H1 (cell line): ENCODE data around the gene SIRT5. TPM values are rescaled to one million over a fixed set of nuclear protein-coding genes. Genes with fewer than 3 reads are reported as not detected.
A peak's percentile ranks its signal among the peaks of the same experiment; 100 is the strongest.

Experiments used
- CTCF ChIA-PET: fragments of 300-600 bp; sonication (Branson Sonifier 250); formaldehyde crosslinking; loops from one replicate; lab custom pipeline; 2021; ENCODE audit not compliant: partially characterized antibody; lab: Charles Lee
- POLR2A ChIA-PET: fragments of 300-600 bp; sonication (Branson Sonifier 250); formaldehyde crosslinking; loops from one replicate; lab custom pipeline; 2021; ENCODE audit warnings: inconsistent platforms; ENCODE audit not compliant: partially characterized antibody; lab: Charles Lee
- DNase-seq, 2 experiments: peaks; one replicate each; pipeline versions ENCODE4 v3.0.0 to v3.0.0-alpha.2; 2010 to 2022; ENCODE audit warnings: low spot score in 2 of 2, low read depth in 1 of 2, mixed read lengths in 1 of 2
- FAIRE-seq: peaks from 2 replicates; lab custom pipeline; 2011; peaks lifted over from hg19 to GRCh38; lab: Jason Lieb, UNC
- H2AFZ ChIP-seq: 2 replicates; pipeline ENCODE4 v1.8.1; 2012; ENCODE audit warnings: low read length, inconsistent platforms
- H2AK5ac ChIP-seq: 2 replicates; pipeline ENCODE4 v1.6.1; 2013; ENCODE audit warnings: low read depth, low read length
- H2BK120ac ChIP-seq: replicated peaks from 2 replicates; pipeline ENCODE3; 2013; ENCODE audit warnings: low read depth, low read length, inconsistent platforms
- H2BK12ac ChIP-seq: 2 replicates; pipeline ENCODE4 v1.6.1; 2013; ENCODE audit warnings: low read depth, low read length
- H2BK15ac ChIP-seq: 2 replicates; pipeline ENCODE4 v1.6.1; 2013; ENCODE audit warnings: low read length
- H2BK20ac ChIP-seq: 2 replicates; pipeline ENCODE4 v1.6.1; 2013; ENCODE audit warnings: low read length
- H2BK5ac ChIP-seq: 2 replicates; pipeline ENCODE4 v1.6.1; 2013; ENCODE audit warnings: low read depth, low read length
- H3K14ac ChIP-seq: 2 replicates; pipeline ENCODE4 v1.6.1; 2013; ENCODE audit warnings: inconsistent platforms; ENCODE audit not compliant: insufficient read length
- H3K18ac ChIP-seq: 2 replicates; pipeline ENCODE4 v1.6.1; 2013; ENCODE audit warnings: low read length; ENCODE audit errors: extremely low read depth
- H3K23ac ChIP-seq: 2 replicates; pipeline ENCODE4 v1.6.1; 2013; ENCODE audit warnings: inconsistent platforms; ENCODE audit not compliant: insufficient read length
- H3K23me2 ChIP-seq: 2 replicates; pipeline ENCODE4 v1.6.1; 2013; ENCODE audit warnings: low read depth, low read length
- H3K27ac ChIP-seq: 2 replicates; pipeline ENCODE4 v1.6.1; 2011; ENCODE audit warnings: low read depth, low read length, inconsistent platforms
- H3K27me3 ChIP-seq, 4 experiments: replicated peaks in 1 of 4; 1 replicate in 1 of 4; 2 replicates in 3 of 4; pipeline versions ENCODE4 v1.6.1 to v1.8.1; 2011 to 2013; ENCODE audit warnings: low read length in 3 of 4, mild to moderate bottlenecking in 3 of 4, inconsistent platforms in 2 of 4, mixed read lengths in 2 of 4, moderate library complexity in 1 of 4; ENCODE audit not compliant: control insufficient read depth in 3 of 4, insufficient read depth in 3 of 4; ENCODE audit errors: extremely low read depth in 1 of 4
- H3K36me3 ChIP-seq, 4 experiments: 2 replicates each; pipeline versions ENCODE4 v1.6.1 to v1.8.1; 2011 to 2013; ENCODE audit warnings: mild to moderate bottlenecking in 4 of 4, low read length in 3 of 4, moderate library complexity in 2 of 4, control low read depth in 1 of 4, inconsistent platforms in 1 of 4; ENCODE audit not compliant: insufficient read depth in 4 of 4, control insufficient read depth in 2 of 4
- H3K4ac ChIP-seq: replicated peaks from 2 replicates; pipeline ENCODE3; 2013; ENCODE audit warnings: low read length, low read depth, mixed read lengths, inconsistent platforms; ENCODE audit not compliant: insufficient read length
- H3K4me1 ChIP-seq, 4 experiments: replicated peaks in 1 of 4; 1 replicate in 1 of 4; 2 replicates in 3 of 4; pipeline versions ENCODE4 v1.6.1 to v1.8.1; 2011 to 2013; ENCODE audit warnings: low read length in 3 of 4, inconsistent platforms in 2 of 4, mixed read lengths in 1 of 4; ENCODE audit not compliant: insufficient read depth in 4 of 4, control insufficient read depth in 3 of 4
- H3K4me2 ChIP-seq, 2 experiments: 2 replicates each; pipeline versions ENCODE4 v1.6.1 to v1.8.1; 2011 to 2013; ENCODE audit warnings: low read depth in 2 of 2, low read length in 2 of 2, control low read depth in 1 of 2, inconsistent platforms in 1 of 2, mild to moderate bottlenecking in 1 of 2; ENCODE audit not compliant: insufficient read depth in 1 of 2
- H3K4me3 ChIP-seq, 4 experiments: fragments of 200-600, 300-600 bp in 1 of 4; sonication (generic), shearing (Covaris generic), sonication (Bioruptor Twin) in 1 of 4; 2 replicates each; pipeline versions ENCODE4 v1.5.1 to v1.8.1; 2011 to 2016; ENCODE audit warnings: low read length in 4 of 4, low read depth in 3 of 4, control low read depth in 2 of 4, inconsistent platforms in 2 of 4, mild to moderate bottlenecking in 2 of 4, mixed read lengths in 1 of 4, moderate library complexity in 1 of 4; ENCODE audit not compliant: insufficient read depth in 2 of 4; ENCODE audit errors: extremely low read depth in 1 of 4
- H3K56ac ChIP-seq: replicated peaks from 2 replicates; pipeline ENCODE3; 2013; ENCODE audit warnings: low read depth, mild to moderate bottlenecking, mixed read lengths, low read length, inconsistent platforms; ENCODE audit not compliant: insufficient read length
- H3K79me1 ChIP-seq: 2 replicates; pipeline ENCODE4 v1.6.1; 2013; ENCODE audit warnings: low read depth, low read length, control low read depth
- H3K79me2 ChIP-seq, 2 experiments: 2 replicates each; pipeline versions ENCODE4 v1.6.1 to v1.8.1; 2012 to 2013; ENCODE audit warnings: low read length in 2 of 2, mild to moderate bottlenecking in 2 of 2, inconsistent platforms in 1 of 2; ENCODE audit not compliant: insufficient read depth in 2 of 2, control insufficient read depth in 1 of 2
- H3K9ac ChIP-seq, 4 experiments: replicated peaks in 1 of 4; 1 replicate in 1 of 4; 2 replicates in 3 of 4; pipeline versions ENCODE4 v1.6.1 to v1.8.1; 2011 to 2013; ENCODE audit warnings: low read depth in 3 of 4, low read length in 3 of 4, control low read depth in 2 of 4, mild to moderate bottlenecking in 2 of 4, moderate library complexity in 2 of 4, inconsistent platforms in 1 of 4; ENCODE audit errors: extremely low read depth in 1 of 4
- H3K9me3 ChIP-seq, 2 experiments: 2 replicates each; pipeline versions ENCODE4 v1.6.1 to v1.8.1; 2012 to 2013; ENCODE audit warnings: mild to moderate bottlenecking in 2 of 2, moderate library complexity in 2 of 2, control low read depth in 1 of 2, inconsistent platforms in 1 of 2, low read depth in 1 of 2, low read length in 1 of 2, mixed read lengths in 1 of 2; ENCODE audit not compliant: insufficient read depth in 2 of 2
- H4K20me1 ChIP-seq, 2 experiments: replicated peaks in 1 of 2; 2 replicates each; pipeline versions ENCODE3 to v1.8.1; 2011 to 2013; ENCODE audit warnings: inconsistent platforms in 2 of 2, low read length in 2 of 2, mild to moderate bottlenecking in 1 of 2; ENCODE audit not compliant: insufficient read depth in 2 of 2, control insufficient read depth in 1 of 2
- H4K5ac ChIP-seq: 2 replicates; pipeline ENCODE4 v1.6.1; 2013; ENCODE audit warnings: low read length, low read depth, mixed read lengths, inconsistent platforms; ENCODE audit not compliant: insufficient read length
- H4K8ac ChIP-seq: 2 replicates; pipeline ENCODE4 v1.8.0; 2013; ENCODE audit warnings: mild to moderate bottlenecking, moderate library complexity, low read length, inconsistent platforms; ENCODE audit not compliant: insufficient read depth; ENCODE audit errors: extremely low read depth
- H4K91ac ChIP-seq: replicated peaks from 2 replicates; pipeline ENCODE3; 2013; ENCODE audit warnings: low read length, mixed read lengths, inconsistent platforms; ENCODE audit not compliant: insufficient read length
- GTF2F1 ChIP-seq: IDR thresholded peaks from 2 replicates; pipeline ENCODE4 v1.6.1; 2012; ENCODE audit warnings: low read depth, low read length, improper control_type of control experiment, borderline replicate concordance
- POLR2A ChIP-seq, 2 experiments: IDR thresholded peaks; 1 replicate in 1 of 2; 2 replicates in 1 of 2; pipeline ENCODE4 v1.6.1; 2011; ENCODE audit warnings: low read depth in 2 of 2, low read length in 2 of 2, mild to moderate bottlenecking in 2 of 2; ENCODE audit errors: control extremely low read depth in 1 of 2
- POLR2AphosphoS5 ChIP-seq: IDR thresholded peaks from 2 replicates; pipeline ENCODE4 v1.6.1; 2011; ENCODE audit warnings: low read depth, low read length
- RAD21 ChIP-seq, 2 experiments: IDR thresholded peaks in 1 of 2; conservative IDR thresholded peaks in 1 of 2; 2 replicates each; pipeline ENCODE4 v1.6.1; 2011; ENCODE audit warnings: low read depth in 2 of 2, low read length in 2 of 2, improper control_type of control experiment in 1 of 2, inconsistent platforms in 1 of 2, mild to moderate bottlenecking in 1 of 2, moderate library complexity in 1 of 2
- RNF2 ChIP-seq: fragments of 200-900, 300-1000 bp; sonication (generic); IDR thresholded peaks from 2 replicates; pipeline ENCODE4 v1.7.1; 2016; ENCODE audit warnings: borderline replicate concordance, low read depth, mild to moderate bottlenecking, antibody characterized with exemption, low read length; ENCODE audit not compliant: poor library complexity, severe bottlenecking; ENCODE audit errors: missing control alignments
- WGBS, 2 experiments: shearing (Covaris generic) in 1 of 2; methylation state at CpG; one replicate each; pipeline versions ENCODE4 v1.1.6 to v1.1.7; 2013 to 2015; ENCODE audit warnings: low lambda C conversion rate in 2 of 2, mixed read lengths in 2 of 2, inconsistent platforms in 1 of 2, low coverage in 1 of 2, missing lambda C conversion rate in 1 of 2; ENCODE audit not compliant: insufficient replicate concordance in 2 of 2, insufficient coverage in 1 of 2, insufficient read length in 1 of 2; ENCODE audit errors: extremely low coverage in 1 of 2, missing lambda C conversion rate in 1 of 2; 5-methylcytosine and 5-hydroxymethylcytosine counted together
- polyA plus RNA-seq, 7 experiments: library from polyadenylated mRNA; depleted of rRNA in 3 of 7; stranded (reverse) in 5 of 7; unstranded in 2 of 7; fragments of >200 nt in 5 of 7; fragments of 200-250 nt in 2 of 7; gene quantifications; 1 replicate in 5 of 7; 2 replicates in 1 of 7; 4 replicates in 1 of 7; pipeline versions ENCODE4 v1.2.1 to v1.2.3, GENCODE V29; 2011 to 2013; ENCODE audit warnings: missing spikeins in 2 of 7, mixed read lengths in 2 of 7
- total RNA-seq: library from RNA; stranded (reverse); fragmentation: NEBNext Ultra II Directional; extraction: Animal tissue kit (Norgen Biotek cat#: 25700); gene quantifications from 2 replicates; pipeline ENCODE4 v1.2.1, GENCODE V29; 2021
- TF ChIP-seq, protein P1 (sequence below): IDR thresholded peaks from 2 replicates; pipeline ENCODE4 v1.6.1; 2012; ENCODE audit warnings: inconsistent platforms

SIRT5 gene
- total and polyA plus RNA-seq, 2 of the 8 experiments (the other 6 are each of a cell fraction or from before 2014, with no cell fraction given): 7.4 to 14.7 TPM

DNA sequence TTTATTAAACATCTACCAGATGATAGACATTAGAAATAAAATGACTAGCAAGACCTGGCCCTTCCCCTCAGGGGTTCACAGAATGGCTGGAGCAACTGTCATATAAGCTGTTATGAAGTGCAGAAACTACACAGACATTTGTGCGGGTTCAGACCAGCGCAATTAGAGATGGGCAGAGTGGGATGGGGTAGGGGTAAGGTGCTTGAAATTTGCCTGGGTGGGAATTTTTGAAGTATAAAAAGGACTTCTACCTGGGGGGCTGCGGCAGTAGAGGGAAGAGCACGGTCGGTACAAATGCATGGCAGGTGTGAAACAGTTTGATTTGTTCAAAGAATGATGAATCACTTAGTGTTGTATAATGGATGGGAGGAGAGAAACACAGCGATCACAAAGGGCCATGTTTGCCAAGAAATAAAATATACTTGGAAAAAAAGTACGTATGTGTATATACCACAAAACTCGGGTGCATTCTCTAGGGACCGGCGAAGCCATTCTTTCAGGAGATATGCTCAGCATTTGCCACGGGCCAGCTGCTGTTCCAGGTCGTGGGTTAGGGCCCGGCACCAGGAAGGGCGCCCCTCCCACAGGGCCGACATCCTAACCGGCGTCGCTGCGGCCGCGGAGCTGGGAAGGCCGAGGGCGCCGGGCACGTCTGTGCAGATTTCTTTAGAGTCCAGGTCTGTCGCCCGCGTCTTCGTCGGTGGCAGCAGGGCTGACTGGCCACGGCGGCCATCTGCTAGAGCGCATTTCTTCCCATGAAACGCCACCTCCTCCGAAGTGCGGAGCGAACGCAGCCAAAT, 39.9 kb downstream of the SIRT5 start:
- H4K5ac ChIP-seq: peak overlapping the region; percentile 86
- peaks cover 2 to 9% of the 10 kb centered on the region in 2 experiments for H4K20me1 ChIP-seq
- no peak overlapping the region for H2BK20ac ChIP-seq
- no peak overlapping the region for H3K14ac ChIP-seq
- peak overlapping the region; percentile 87 for H3K27ac ChIP-seq
- no peaks in the 10 kb centered on the region for H3K9me3 ChIP-seq
- no peaks in the 10 kb centered on the region for H3K27me3 ChIP-seq
- H4K8ac ChIP-seq: peak overlapping the region; percentile 97
- no peak overlapping the region for H2AK5ac ChIP-seq
- ChIA-PET POLR2A (interaction anchor here (0.6 to 3.9 kb wide), 25 partner anchors 9 to 327 kb away, joined by 3 to 32 read pairs (median 4); partner anchors contain the start of genes GFOD1, RANBP9, SIRT5 and TBC1D7), CTCF (interaction anchor here (1.0 to 3.6 kb wide), 15 partner anchors 9 to 287 kb away, joined by 3 to 26 read pairs (median 4); partner anchors contain the start of gene SIRT5)
- H3K79me2 ChIP-seq: peaks cover 3 to 20% of the 10 kb centered on the region in 2 experiments; a peak in 3 of 4 replicates
- H3K79me1 ChIP-seq: no peaks in the 10 kb centered on the region
- peak overlapping the region; percentile 83; the same call in 1 of the 2 replicates for H2BK5ac ChIP-seq
- H2AFZ ChIP-seq: peak overlapping the region; percentile 31; the same call in 1 of the 2 replicates
- H2BK15ac ChIP-seq: no peak overlapping the region
- H3K56ac ChIP-seq: peak overlapping the region; percentile 94
- H2BK12ac ChIP-seq: peak overlapping the region; percentile 55; the same call in 1 of the 2 replicates
- peak overlapping the region; percentile 83; the same call in 1 of the 2 replicates for H3K18ac ChIP-seq
- H3K23me2 ChIP-seq: peaks cover 5% of the 10 kb centered on the region; the same call in 1 of the 2 replicates
- DNase-seq (no peak), FAIRE-seq (no peak)
- H3K9ac ChIP-seq: peak overlapping the region; percentile 83 to 98 (median 91)
- H3K4me2 ChIP-seq: peak overlapping the region; percentile 88 to 94
- H4K91ac ChIP-seq: peak overlapping the region; percentile 97
- TF ChIP-seq RNF2 (no peak), RAD21 (IDR thresholded peaks at IDR 0.05 in 1 of 2, conservative IDR thresholded peaks at IDR 0.05 in 1 of 2; ENCODE audit: low read depth in 2 of 2, low read length in 2 of 2) (peak in 1 of 2 experiments; percentile 3; a peak in 1 of 4 replicates), GTF2F1 (0 out of 2 replicates have a peak, but pooled peaks have one; percentile 2), POLR2A (IDR thresholded peaks at IDR 0.05; ENCODE audit: control extremely low read depth in 1 of 2, low read depth in 2 of 2, low read length in 2 of 2) (peak in 1 of 2 experiments; percentile 23; a peak in 1 of 3 replicates), POLR2AphosphoS5 (peak; percentile 36; the same call in 1 of the 2 replicates)
- TF ChIP-seq, protein P1, sequence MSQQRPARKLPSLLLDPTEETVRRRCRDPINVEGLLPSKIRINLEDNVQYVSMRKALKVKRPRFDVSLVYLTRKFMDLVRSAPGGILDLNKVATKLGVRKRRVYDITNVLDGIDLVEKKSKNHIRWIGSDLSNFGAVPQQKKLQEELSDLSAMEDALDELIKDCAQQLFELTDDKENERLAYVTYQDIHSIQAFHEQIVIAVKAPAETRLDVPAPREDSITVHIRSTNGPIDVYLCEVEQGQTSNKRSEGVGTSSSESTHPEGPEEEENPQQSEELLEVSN: no peak
- H2BK120ac ChIP-seq: peak overlapping the region; percentile 81
- H3K23ac ChIP-seq: no peak overlapping the region
- 11% methylated on average over 38 of the region's 38 CpGs; no CpG with 5 or more reads in 1 of the 2 experiments for WGBS, 2 experiments
- peak overlapping the region; percentile 58 to 99 (median 91) for H3K4me3 ChIP-seq
- peaks cover 9 to 24% (median 15%) of the 10 kb centered on the region in 4 experiments for H3K36me3 ChIP-seq
- peaks cover 0 to 2% (median under 1%) of the 10 kb centered on the region in 4 experiments; a peak in 3 of 7 replicates for H3K4me1 ChIP-seq
- H3K4ac ChIP-seq: peak overlapping the region; percentile 98
